SKM-1 (cell line): ENCODE results near the gene PTPRN2.

Experiments
- DNase-seq: peaks from one replicate; lab custom pipeline; 2025; ENCODE audit not compliant: unreplicated experiment; lab: John Stamatoyannopoulos, UW

The PTPRN2 gene

GRCh38 chr7:158111049-158111751, 476.4 kb downstream of the PTPRN2 start:
- no peak for DNase-seq

GRCh38 chr7:158110661-158111048, 477.0 kb downstream of the PTPRN2 start:
- DNase-seq: no peak

- no peak for DNase-seq
Measured at GRCh38 chr7:158110034-158110590, 477.5 kb downstream of the PTPRN2 start.

GRCh38 chr7:158109364-158110033, 478.1 kb downstream of the PTPRN2 start:
- no peak for DNase-seq

- DNase-seq: no peak
Measured at GRCh38 chr7:158108646-158109293, 478.9 kb downstream of the PTPRN2 start.

GRCh38 chr7:158107806-158108205, 479.8 kb downstream of the PTPRN2 start:
- DNase-seq: no peak

GRCh38 chr7:158106272-158106671, 481.4 kb downstream of the PTPRN2 start:
- DNase-seq: no peak

GRCh38 chr7:158103378-158103777, 484.2 kb downstream of the PTPRN2 start:
- DNase-seq: no peak

GRCh38 chr7:158102897-158103296, 484.7 kb downstream of the PTPRN2 start:
- no peak for DNase-seq

GRCh38 chr7:158101821-158102450, 485.7 kb downstream of the PTPRN2 start:
- no peak for DNase-seq

GRCh38 chr7:158098125-158099030, 489.2 kb downstream of the PTPRN2 start:
- no peak for DNase-seq

GRCh38 chr7:158097453-158098124, 490.0 kb downstream of the PTPRN2 start:
- DNase-seq: no peak

GRCh38 chr7:158097106-158097452, 490.5 kb downstream of the PTPRN2 start:
- no peak for DNase-seq

GRCh38 chr7:158096582-158096981, 491.0 kb downstream of the PTPRN2 start:
- DNase-seq: no peak

GRCh38 chr7:158094671-158095226, 492.9 kb downstream of the PTPRN2 start:
- no peak for DNase-seq

GRCh38 chr7:158094046-158094445, 493.6 kb downstream of the PTPRN2 start:
- no peak for DNase-seq

- DNase-seq: no peak
Measured at GRCh38 chr7:158093156-158093796, 494.3 kb downstream of the PTPRN2 start.

GRCh38 chr7:158087196-158087595, 500.4 kb downstream of the PTPRN2 start:
- no peak for DNase-seq
